WTC11 (cell line): ENCODE measurements around the gene WNK2. TPM values are rescaled to one million over a fixed set of nuclear protein-coding genes. Genes with fewer than 3 reads are reported as not detected.

ENCODE experiments used
- ATAC-seq: fragments of 200-7000 bp; cut with Tn5 transposase; 2 replicates; pipeline ENCODE4 v1.10.0; 2021; ENCODE audit warnings: mild to moderate bottlenecking, moderate library complexity
- CTCF ChIA-PET: fragments of 300-600 bp; sonication (Branson Sonifier 250); formaldehyde crosslinking; loops from one replicate; lab custom pipeline; 2021; ENCODE audit warnings: antibody characterized with exemption; lab: Charles Lee
- POLR2A ChIA-PET: fragments of 350-600 bp; sonication (Branson Sonifier 250); formaldehyde crosslinking; loops from one replicate; lab custom pipeline; 2021; ENCODE audit warnings: antibody characterized with exemption; lab: Charles Lee
- DNase-seq: peaks from one replicate; pipeline ENCODE4 v3.0.0; 2021; ENCODE audit warnings: low spot score
- H3K27ac Mint-ChIP-seq: 2 replicates; pipeline ENCODE4 v1.8.0; 2021; ENCODE audit warnings: mixed read lengths
- H3K27me3 Mint-ChIP-seq: 2 replicates; pipeline ENCODE4 v1.8.0; 2021; ENCODE audit warnings: low read depth, mild to moderate bottlenecking, moderate library complexity, mixed read lengths
- H3K36me3 Mint-ChIP-seq: 2 replicates; pipeline ENCODE4 v1.8.0; 2021; ENCODE audit warnings: mixed read lengths
- H3K4me1 Mint-ChIP-seq: 2 replicates; pipeline ENCODE4 v1.8.0; 2022; ENCODE audit warnings: mixed read lengths
- H3K4me3 Mint-ChIP-seq: 2 replicates; pipeline ENCODE4 v1.8.0; 2021; ENCODE audit warnings: mild to moderate bottlenecking, moderate library complexity, mixed read lengths
- H3K9me3 Mint-ChIP-seq: 2 replicates; pipeline ENCODE4 v1.8.0; 2021; ENCODE audit warnings: mixed read lengths
- ATF1 ChIP-seq: sonication (generic); formaldehyde crosslinking; IDR thresholded peaks from 2 replicates; pipeline ENCODE4 v1.8.1; 2023; ENCODE audit warnings: mild to moderate bottlenecking, moderate library complexity, missing genetic modification reagents
- EMX1 ChIP-seq: fragments of 250-450 bp; sonication (Bioruptor Pico); IDR thresholded peaks from 2 replicates; pipeline ENCODE4 v1.8.0; 2021; ENCODE audit warnings: mild to moderate bottlenecking
- FOXJ3 ChIP-seq: sonication (generic); formaldehyde crosslinking; IDR thresholded peaks from 2 replicates; pipeline ENCODE4 v1.9.0; 2021; ENCODE audit warnings: missing genetic modification reagents, mild to moderate bottlenecking, borderline replicate concordance
- GABPB1 ChIP-seq: sonication (generic); formaldehyde crosslinking; IDR thresholded peaks from 2 replicates; pipeline ENCODE4 v1.8.1; 2023; ENCODE audit warnings: mild to moderate bottlenecking, missing genetic modification reagents
- JAZF1 ChIP-seq: fragments of 250-450 bp; sonication (Bioruptor Pico); IDR thresholded peaks from 2 replicates; pipeline ENCODE4 v1.9.0; 2021; ENCODE audit warnings: moderate library complexity, mild to moderate bottlenecking, inconsistent platforms
- JUN ChIP-seq: sonication (generic); formaldehyde crosslinking; IDR thresholded peaks from 2 replicates; pipeline ENCODE4 v1.8.0; 2023; ENCODE audit warnings: mild to moderate bottlenecking, missing genetic modification reagents
- NR1H2 ChIP-seq: sonication (generic); formaldehyde crosslinking; IDR thresholded peaks from 2 replicates; pipeline ENCODE4 v1.9.0; 2021; ENCODE audit warnings: mild to moderate bottlenecking, moderate library complexity, missing genetic modification reagents
- PRRX2 ChIP-seq: fragments of 250-450 bp; sonication (Bioruptor Pico); IDR thresholded peaks from 2 replicates; pipeline ENCODE4 v1.8.0; 2021; ENCODE audit warnings: mild to moderate bottlenecking
- SMAD3 ChIP-seq: sonication (generic); formaldehyde crosslinking; IDR thresholded peaks from 2 replicates; pipeline ENCODE4 v1.8.0; 2022; ENCODE audit warnings: missing genetic modification reagents, mild to moderate bottlenecking, borderline replicate concordance
- TEAD1 ChIP-seq: sonication (generic); formaldehyde crosslinking; IDR thresholded peaks from 2 replicates; pipeline ENCODE4 v1.8.0; 2022; ENCODE audit warnings: mild to moderate bottlenecking, missing genetic modification reagents
- USF1 ChIP-seq: sonication (generic); formaldehyde crosslinking; IDR thresholded peaks from 2 replicates; pipeline ENCODE4 v1.8.0; 2022; ENCODE audit warnings: mild to moderate bottlenecking, missing genetic modification reagents
- USF2 ChIP-seq: sonication (generic); formaldehyde crosslinking; IDR thresholded peaks from 2 replicates; pipeline ENCODE4 v1.8.1; 2023; ENCODE audit warnings: mild to moderate bottlenecking, missing genetic modification reagents, moderate library complexity
- ZBTB21 ChIP-seq: sonication (generic); formaldehyde crosslinking; IDR thresholded peaks from 2 replicates; pipeline ENCODE4 v1.8.1; 2023; ENCODE audit warnings: mild to moderate bottlenecking, missing genetic modification reagents, borderline replicate concordance
- ZNF219 ChIP-seq: sonication (generic); formaldehyde crosslinking; IDR thresholded peaks from 2 replicates; pipeline ENCODE4 v1.8.0; 2023; ENCODE audit warnings: missing genetic modification reagents, mild to moderate bottlenecking, borderline replicate concordance
- ZNF263 ChIP-seq: sonication (generic); formaldehyde crosslinking; IDR thresholded peaks from 2 replicates; pipeline ENCODE4 v1.8.1; 2022; ENCODE audit warnings: low read depth, mild to moderate bottlenecking, moderate library complexity, missing genetic modification reagents
- ZNF396 ChIP-seq: fragments of 250-450 bp; sonication (Bioruptor Pico); IDR thresholded peaks from 2 replicates; pipeline ENCODE4 v1.8.0; 2021; ENCODE audit warnings: mild to moderate bottlenecking, moderate library complexity, borderline replicate concordance
- ZNF671 ChIP-seq: fragments of 250-450 bp; sonication (Bioruptor Pico); IDR thresholded peaks from 2 replicates; pipeline ENCODE4 v1.8.0; 2021; ENCODE audit warnings: mild to moderate bottlenecking
- total RNA-seq: library from RNA; stranded (reverse); gene quantifications from 3 replicates; pipeline ENCODE4 v1.2.3, GENCODE V29; 2021
- TF ChIP-seq, protein P1 (sequence below): sonication (generic); formaldehyde crosslinking; conservative IDR thresholded peaks from 2 replicates; pipeline ENCODE4 v1.8.1; 2023; ENCODE audit warnings: mild to moderate bottlenecking, low read depth, missing genetic modification reagents, moderate library complexity
- TF ChIP-seq, protein P2 (sequence below): fragments of 250-450 bp; sonication (Bioruptor Pico); IDR thresholded peaks from 2 replicates; pipeline ENCODE4 v1.9.0; 2021; ENCODE audit warnings: mild to moderate bottlenecking
- TF ChIP-seq, protein P3 (sequence below): sonication (generic); formaldehyde crosslinking; IDR thresholded peaks from 2 replicates; pipeline ENCODE4 v1.8.1; 2023; ENCODE audit warnings: mild to moderate bottlenecking, missing genetic modification reagents, borderline replicate concordance
- TF ChIP-seq, protein P4 (sequence below): sonication (generic); formaldehyde crosslinking; IDR thresholded peaks from 2 replicates; pipeline ENCODE4 v1.8.1; 2023; ENCODE audit warnings: mild to moderate bottlenecking, missing genetic modification reagents, moderate library complexity
- TF ChIP-seq, protein P5 (sequence below): sonication (generic); formaldehyde crosslinking; IDR thresholded peaks from 2 replicates; pipeline ENCODE4 v1.8.0; 2023; ENCODE audit warnings: missing genetic modification reagents

The WNK2 gene
- total RNA-seq, 1 experiment from 2014 or later: 120 TPM

DNA sequence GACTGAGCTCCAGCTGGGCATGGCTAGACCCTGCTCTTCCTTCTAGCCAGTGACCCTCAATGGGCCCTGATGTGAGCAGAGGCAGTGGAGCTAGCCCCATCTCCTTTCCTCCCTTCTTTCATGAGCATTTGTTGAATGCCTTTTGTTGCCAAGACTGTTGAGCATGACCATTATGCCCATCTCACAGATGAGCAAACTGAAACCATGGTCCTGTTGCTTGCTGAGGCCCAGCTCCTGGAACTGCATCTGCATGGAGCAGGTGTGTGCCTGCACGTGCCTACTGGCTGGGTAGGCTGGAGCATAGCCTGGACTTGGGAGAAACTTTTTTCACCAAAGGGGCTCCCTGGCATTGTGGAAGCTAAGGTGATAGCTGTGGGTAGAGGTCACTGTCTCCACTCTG lies 3.0 kb upstream of the WNK2 start:
- POLR2A ChIA-PET: no interaction called here
- no peak for DNase-seq
- Mint-ChIP-seq H3K9me3 (no peaks in the 10 kb centered on the region), H3K4me3 (no peak overlapping the region), H3K27me3 (peaks cover 31% of the 10 kb centered on the region), H3K4me1 (peaks cover 5% of the 10 kb centered on the region), H3K36me3 (no peaks in the 10 kb centered on the region), H3K27ac (no peak overlapping the region)
- CTCF ChIA-PET: interaction anchor here (0.6 to 2.3 kb wide), 3 partner anchors 17 to 127 kb away, joined by 3 to 10 read pairs (median 3); no protein-coding TSS in a partner anchor
- TF ChIP-seq ATF1 (CRISPR knock-in tag): no peak
- TF ChIP-seq ZNF396 (CRISPR knock-in tag): no peak
- no peak for TF ChIP-seq JAZF1 (CRISPR knock-in tag)
- TF ChIP-seq TEAD1: no peak
- TF ChIP-seq ZNF263 (CRISPR knock-in tag): no peak
- no peak for TF ChIP-seq EMX1
- TF ChIP-seq, protein P1, sequence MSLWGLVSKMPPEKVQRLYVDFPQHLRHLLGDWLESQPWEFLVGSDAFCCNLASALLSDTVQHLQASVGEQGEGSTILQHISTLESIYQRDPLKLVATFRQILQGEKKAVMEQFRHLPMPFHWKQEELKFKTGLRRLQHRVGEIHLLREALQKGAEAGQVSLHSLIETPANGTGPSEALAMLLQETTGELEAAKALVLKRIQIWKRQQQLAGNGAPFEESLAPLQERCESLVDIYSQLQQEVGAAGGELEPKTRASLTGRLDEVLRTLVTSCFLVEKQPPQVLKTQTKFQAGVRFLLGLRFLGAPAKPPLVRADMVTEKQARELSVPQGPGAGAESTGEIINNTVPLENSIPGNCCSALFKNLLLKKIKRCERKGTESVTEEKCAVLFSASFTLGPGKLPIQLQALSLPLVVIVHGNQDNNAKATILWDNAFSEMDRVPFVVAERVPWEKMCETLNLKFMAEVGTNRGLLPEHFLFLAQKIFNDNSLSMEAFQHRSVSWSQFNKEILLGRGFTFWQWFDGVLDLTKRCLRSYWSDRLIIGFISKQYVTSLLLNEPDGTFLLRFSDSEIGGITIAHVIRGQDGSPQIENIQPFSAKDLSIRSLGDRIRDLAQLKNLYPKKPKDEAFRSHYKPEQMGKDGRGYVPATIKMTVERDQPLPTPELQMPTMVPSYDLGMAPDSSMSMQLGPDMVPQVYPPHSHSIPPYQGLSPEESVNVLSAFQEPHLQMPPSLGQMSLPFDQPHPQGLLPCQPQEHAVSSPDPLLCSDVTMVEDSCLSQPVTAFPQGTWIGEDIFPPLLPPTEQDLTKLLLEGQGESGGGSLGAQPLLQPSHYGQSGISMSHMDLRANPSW (CRISPR knock-in tag): no peak
- no peak for TF ChIP-seq ZNF219 (CRISPR knock-in tag)
- TF ChIP-seq FOXJ3 (CRISPR knock-in tag): no peak
- no peak for TF ChIP-seq USF2 (CRISPR knock-in tag)
- TF ChIP-seq, protein P2, sequence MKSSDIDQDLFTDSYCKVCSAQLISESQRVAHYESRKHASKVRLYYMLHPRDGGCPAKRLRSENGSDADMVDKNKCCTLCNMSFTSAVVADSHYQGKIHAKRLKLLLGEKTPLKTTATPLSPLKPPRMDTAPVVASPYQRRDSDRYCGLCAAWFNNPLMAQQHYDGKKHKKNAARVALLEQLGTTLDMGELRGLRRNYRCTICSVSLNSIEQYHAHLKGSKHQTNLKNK (CRISPR knock-in tag): no peak
- TF ChIP-seq PRRX2 (CRISPR knock-in tag): no peak
- TF ChIP-seq ZBTB21 (CRISPR knock-in tag): no peak
- TF ChIP-seq, protein P3, sequence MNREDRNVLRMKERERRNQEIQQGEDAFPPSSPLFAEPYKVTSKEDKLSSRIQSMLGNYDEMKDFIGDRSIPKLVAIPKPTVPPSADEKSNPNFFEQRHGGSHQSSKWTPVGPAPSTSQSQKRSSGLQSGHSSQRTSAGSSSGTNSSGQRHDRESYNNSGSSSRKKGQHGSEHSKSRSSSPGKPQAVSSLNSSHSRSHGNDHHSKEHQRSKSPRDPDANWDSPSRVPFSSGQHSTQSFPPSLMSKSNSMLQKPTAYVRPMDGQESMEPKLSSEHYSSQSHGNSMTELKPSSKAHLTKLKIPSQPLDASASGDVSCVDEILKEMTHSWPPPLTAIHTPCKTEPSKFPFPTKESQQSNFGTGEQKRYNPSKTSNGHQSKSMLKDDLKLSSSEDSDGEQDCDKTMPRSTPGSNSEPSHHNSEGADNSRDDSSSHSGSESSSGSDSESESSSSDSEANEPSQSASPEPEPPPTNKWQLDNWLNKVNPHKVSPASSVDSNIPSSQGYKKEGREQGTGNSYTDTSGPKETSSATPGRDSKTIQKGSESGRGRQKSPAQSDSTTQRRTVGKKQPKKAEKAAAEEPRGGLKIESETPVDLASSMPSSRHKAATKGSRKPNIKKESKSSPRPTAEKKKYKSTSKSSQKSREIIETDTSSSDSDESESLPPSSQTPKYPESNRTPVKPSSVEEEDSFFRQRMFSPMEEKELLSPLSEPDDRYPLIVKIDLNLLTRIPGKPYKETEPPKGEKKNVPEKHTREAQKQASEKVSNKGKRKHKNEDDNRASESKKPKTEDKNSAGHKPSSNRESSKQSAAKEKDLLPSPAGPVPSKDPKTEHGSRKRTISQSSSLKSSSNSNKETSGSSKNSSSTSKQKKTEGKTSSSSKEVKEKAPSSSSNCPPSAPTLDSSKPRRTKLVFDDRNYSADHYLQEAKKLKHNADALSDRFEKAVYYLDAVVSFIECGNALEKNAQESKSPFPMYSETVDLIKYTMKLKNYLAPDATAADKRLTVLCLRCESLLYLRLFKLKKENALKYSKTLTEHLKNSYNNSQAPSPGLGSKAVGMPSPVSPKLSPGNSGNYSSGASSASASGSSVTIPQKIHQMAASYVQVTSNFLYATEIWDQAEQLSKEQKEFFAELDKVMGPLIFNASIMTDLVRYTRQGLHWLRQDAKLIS (CRISPR knock-in tag): no peak
- TF ChIP-seq GABPB1: no peak
- no peak for TF ChIP-seq SMAD3
- ATAC-seq: no peak

- no peak for DNase-seq
- CTCF ChIA-PET: interaction anchor here (1.2 to 3.0 kb wide), 3 partner anchors 17 to 121 kb away, joined by 3 to 10 read pairs (median 3); no protein-coding TSS in a partner anchor
- H3K4me1 Mint-ChIP-seq: peaks cover 12% of the 10 kb centered on the region
- peaks cover 31% of the 10 kb centered on the region for H3K27me3 Mint-ChIP-seq
- no peak overlapping the region for H3K27ac Mint-ChIP-seq
- H3K9me3 Mint-ChIP-seq: no peaks in the 10 kb centered on the region
- no peak for ATAC-seq
- no peak overlapping the region for H3K4me3 Mint-ChIP-seq
- POLR2A ChIA-PET: no interaction called here
- H3K36me3 Mint-ChIP-seq: no peaks in the 10 kb centered on the region
- TF ChIP-seq USF1 (CRISPR knock-in tag): no peak
- TF ChIP-seq, protein P4, sequence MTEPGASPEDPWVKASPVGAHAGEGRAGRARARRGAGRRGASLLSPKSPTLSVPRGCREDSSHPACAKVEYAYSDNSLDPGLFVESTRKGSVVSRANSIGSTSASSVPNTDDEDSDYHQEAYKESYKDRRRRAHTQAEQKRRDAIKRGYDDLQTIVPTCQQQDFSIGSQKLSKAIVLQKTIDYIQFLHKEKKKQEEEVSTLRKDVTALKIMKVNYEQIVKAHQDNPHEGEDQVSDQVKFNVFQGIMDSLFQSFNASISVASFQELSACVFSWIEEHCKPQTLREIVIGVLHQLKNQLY (CRISPR knock-in tag): no peak
- TF ChIP-seq JUN: no peak
- TF ChIP-seq NR1H2 (CRISPR knock-in tag): no peak
- TF ChIP-seq, protein P5, sequence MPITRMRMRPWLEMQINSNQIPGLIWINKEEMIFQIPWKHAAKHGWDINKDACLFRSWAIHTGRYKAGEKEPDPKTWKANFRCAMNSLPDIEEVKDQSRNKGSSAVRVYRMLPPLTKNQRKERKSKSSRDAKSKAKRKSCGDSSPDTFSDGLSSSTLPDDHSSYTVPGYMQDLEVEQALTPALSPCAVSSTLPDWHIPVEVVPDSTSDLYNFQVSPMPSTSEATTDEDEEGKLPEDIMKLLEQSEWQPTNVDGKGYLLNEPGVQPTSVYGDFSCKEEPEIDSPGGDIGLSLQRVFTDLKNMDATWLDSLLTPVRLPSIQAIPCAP (CRISPR knock-in tag): no peak
- no peak for TF ChIP-seq FOXJ3 (CRISPR knock-in tag)
- no peak for TF ChIP-seq ZNF671 (CRISPR knock-in tag)
Measured at GRCh38 chr9:93181672-93182435, 2.1 kb upstream of the WNK2 start.
